HL-60 (cell line): ENCODE data around the gene CTNNAL1.
"Not testable (repeated sequence)": the region's sequence is repeated elsewhere in the genome, so short reads cannot be mapped to it uniquely, and the experiment has no call there.

Experiments used
- DNase-seq, 2 experiments: peaks; one replicate each; pipeline ENCODE4 v3.0.0-alpha.2; 2010 to 2020; ENCODE audit warnings: low read depth in 1 of 2, low spot score in 1 of 2
- H3K27ac ChIP-seq: fragments of 250-450 bp; sonication (Bioruptor Pico); replicated peaks from 2 replicates; pipeline ENCODE4 v1.5.1; 2020; ENCODE audit warnings: mild to moderate bottlenecking, moderate library complexity
- H3K27me3 ChIP-seq: fragments of 250-450 bp; sonication (Bioruptor Pico); 2 replicates; pipeline ENCODE4 v1.5.1; 2021; ENCODE audit warnings: mild to moderate bottlenecking, moderate library complexity; ENCODE audit not compliant: insufficient read depth, poor library complexity, severe bottlenecking
- H3K4me3 ChIP-seq: replicated peaks from 2 replicates; pipeline ENCODE4 v1.5.1; 2011; ENCODE audit warnings: mild to moderate bottlenecking, control low read depth, low read length; ENCODE audit not compliant: insufficient read depth
- CTCF ChIP-seq: IDR thresholded peaks from one replicate; pipeline ENCODE4 v1.5.1; 2011; ENCODE audit warnings: low read length, control low read depth, inconsistent platforms; ENCODE audit not compliant: insufficient read depth
- GABPA ChIP-seq: IDR thresholded peaks from 2 replicates; pipeline ENCODE4 v1.6.1; 2012; ENCODE audit warnings: low read depth
- POLR2AphosphoS5 ChIP-seq: IDR thresholded peaks from 2 replicates; pipeline ENCODE4 v1.6.1; 2012; ENCODE audit warnings: low read depth
- REST ChIP-seq: IDR thresholded peaks from 2 replicates; pipeline ENCODE4 v1.6.1; 2012; ENCODE audit warnings: low read depth; ENCODE audit not compliant: insufficient replicate concordance
- SPI1 ChIP-seq: IDR thresholded peaks from 2 replicates; pipeline ENCODE4 v1.6.1; 2012; ENCODE audit warnings: low read depth, mild to moderate bottlenecking, borderline replicate concordance

Gene CTNNAL1

GRCh38 chr9:108933231-108933717, 80.0 kb downstream of the CTNNAL1 start:
- TF ChIP-seq CTCF: no peak
- no peak for TF ChIP-seq POLR2AphosphoS5
- no peak for TF ChIP-seq GABPA
- TF ChIP-seq REST: no peak
- TF ChIP-seq SPI1: no peak
- peak in 1 of 2 experiments; percentile 7 for DNase-seq
- peak overlapping the region; percentile 100 for H3K4me3 ChIP-seq
- H3K27me3 ChIP-seq: no peaks in the 10 kb centered on the region
- H3K27ac ChIP-seq: peak overlapping the region; percentile 71

GRCh38 chr9:108928386-108928785, 84.9 kb downstream of the CTNNAL1 start:
- Histone ChIP-seq H3K27me3 (no peaks in the 10 kb centered on the region), H3K27ac (no peak overlapping the region), H3K4me3 (no peak overlapping the region)
- DNase-seq: no peak
- TF ChIP-seq SPI1: no peak
- TF ChIP-seq GABPA: no peak
- TF ChIP-seq POLR2AphosphoS5: no peak
- no peak for TF ChIP-seq REST
- TF ChIP-seq CTCF: no peak

- no peak for TF ChIP-seq POLR2AphosphoS5
- no peak for DNase-seq
- no peak overlapping the region for H3K4me3 ChIP-seq
Observed at GRCh38 chr9:108924466-108924865, 88.8 kb downstream of the CTNNAL1 start.

GRCh38 chr9:108921200-108921599, 92.1 kb downstream of the CTNNAL1 start:
- DNase-seq: no peak
- TF ChIP-seq POLR2AphosphoS5: no peak
- TF ChIP-seq SPI1: no peak
- no peak for TF ChIP-seq CTCF
- TF ChIP-seq REST: no peak
- no peak for TF ChIP-seq GABPA
- Histone ChIP-seq H3K4me3 (no peak overlapping the region), H3K27ac (no peak overlapping the region), H3K27me3 (no peaks in the 10 kb centered on the region)

More at GRCh38 chr9:108924466-108924865, 88.8 kb downstream of the CTNNAL1 start:
- Histone ChIP-seq H3K27ac (no peak overlapping the region), H3K27me3 (no peaks in the 10 kb centered on the region)

GRCh38 chr9:108920401-108920800, 92.9 kb downstream of the CTNNAL1 start:
- not testable (repeated sequence) for H3K27ac ChIP-seq, H3K4me3 ChIP-seq, DNase-seq, H3K27me3 ChIP-seq
